Loucy (cell line): ENCODE measurements around the gene PNMA8B.

ENCODE experiments used
- H2AFZ ChIP-seq: fragments of 200-600 bp; sonication (generic); 2 replicates; pipeline ENCODE4 v1.6.0; 2016; ENCODE audit warnings: antibody characterized with exemption, mild to moderate bottlenecking, low read length, moderate library complexity
- H3F3A ChIP-seq: fragments of 200-600 bp; 2 replicates; pipeline ENCODE4 v1.6.0; 2016; ENCODE audit warnings: antibody characterized with exemption, low read depth, mild to moderate bottlenecking
- H3K27me3 ChIP-seq: fragments of 200-600 bp; sonication (generic); 2 replicates; pipeline ENCODE4 v1.6.1; 2014; ENCODE audit warnings: low read length, mild to moderate bottlenecking; ENCODE audit not compliant: insufficient read depth, poor library complexity, severe bottlenecking
- H3K36me3 ChIP-seq: fragments of 200-600 bp; sonication (generic); 2 replicates; pipeline ENCODE4 v1.6.1; 2016; ENCODE audit warnings: low read length; ENCODE audit not compliant: insufficient read depth
- H3K4me1 ChIP-seq: fragments of 200-600 bp; sonication (generic); 2 replicates; pipeline ENCODE4 v1.5.1; 2014; ENCODE audit warnings: low read length, mild to moderate bottlenecking; ENCODE audit not compliant: insufficient read depth, poor library complexity, severe bottlenecking
- H3K4me2 ChIP-seq: fragments of 200-600 bp; sonication (generic); 2 replicates; pipeline ENCODE4 v1.6.0; 2014; ENCODE audit warnings: antibody characterized with exemption, low read length, low read depth, mild to moderate bottlenecking; ENCODE audit not compliant: poor library complexity, severe bottlenecking
- H3K4me3 ChIP-seq: fragments of 200-600 bp; sonication (generic); 2 replicates; pipeline ENCODE4 v1.5.1; 2014; ENCODE audit warnings: low read length, mild to moderate bottlenecking, mixed read lengths; ENCODE audit not compliant: poor library complexity, severe bottlenecking
- H3K79me2 ChIP-seq: fragments of 200-600 bp; sonication (generic); 2 replicates; pipeline ENCODE4 v1.6.1; 2014; ENCODE audit warnings: low read length; ENCODE audit not compliant: insufficient read depth
- H3K9ac ChIP-seq: fragments of 200-600 bp; sonication (generic); 2 replicates; pipeline ENCODE4 v1.6.0; 2014; ENCODE audit warnings: mild to moderate bottlenecking, low read depth, low read length, moderate library complexity; ENCODE audit not compliant: poor library complexity, severe bottlenecking
- H3K9me2 ChIP-seq: fragments of 200-600 bp; sonication (generic); replicated peaks from 2 replicates; pipeline ENCODE4 v1.6.1; 2016; ENCODE audit warnings: low read depth, low read length, mixed read lengths
- H3K9me3 ChIP-seq: fragments of 200-600 bp; sonication (generic); 2 replicates; pipeline ENCODE4 v1.6.1; 2014; ENCODE audit warnings: mild to moderate bottlenecking, antibody characterized with exemption, low read length, low read depth; ENCODE audit not compliant: insufficient read depth
- H4K20me1 ChIP-seq: fragments of 200-600 bp; sonication (generic); 2 replicates; pipeline ENCODE4 v1.6.0; 2014; ENCODE audit warnings: antibody characterized with exemption, low read length, mild to moderate bottlenecking; ENCODE audit not compliant: insufficient read depth, poor library complexity, severe bottlenecking
- EZH2phosphoT487 ChIP-seq: fragments of 200-600 bp; IDR thresholded peaks from 2 replicates; pipeline ENCODE4 v1.6.1; 2018; ENCODE audit warnings: antibody characterized with exemption, mild to moderate bottlenecking, moderate library complexity, borderline replicate concordance
- TF ChIP-seq, protein P1 (sequence below): fragments of 200-600 bp; sonication (generic); conservative IDR thresholded peaks from 2 replicates; pipeline ENCODE4 v1.5.1; 2014; ENCODE audit warnings: mild to moderate bottlenecking, antibody characterized with exemption, low read length

PNMA8B gene

DNA sequence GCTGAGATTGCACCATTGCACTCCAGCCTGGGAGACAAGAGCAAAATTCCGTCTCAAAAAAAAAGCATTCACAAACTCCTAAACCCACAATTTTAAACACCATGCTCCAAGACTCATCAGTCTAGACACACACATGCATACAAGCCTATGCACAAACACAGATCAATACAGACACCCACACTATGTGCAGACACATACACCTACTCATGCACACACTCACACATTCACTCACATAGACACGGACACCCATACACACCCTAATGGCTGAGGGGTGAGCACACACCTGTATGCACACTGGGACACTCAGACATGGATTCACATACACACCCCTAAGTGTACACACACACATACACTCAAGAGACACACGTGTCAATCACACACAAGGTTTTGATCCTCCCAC lies 9.3 kb downstream of the PNMA8B start:
- Histone ChIP-seq H2AFZ (no peak overlapping the region), H3K4me2 (no peak overlapping the region), H3K79me2 (no peaks in the 10 kb centered on the region), H4K20me1 (no peaks in the 10 kb centered on the region), H3K9me2 (no peaks in the 10 kb centered on the region), H3F3A (no peaks in the 10 kb centered on the region), H3K9ac (no peak overlapping the region), H3K4me1 (no peaks in the 10 kb centered on the region), H3K9me3 (no peaks in the 10 kb centered on the region), H3K27me3 (no peaks in the 10 kb centered on the region), H3K36me3 (no peaks in the 10 kb centered on the region), H3K4me3 (no peak overlapping the region)
- TF ChIP-seq EZH2phosphoT487: no peak
- TF ChIP-seq, protein P1, sequence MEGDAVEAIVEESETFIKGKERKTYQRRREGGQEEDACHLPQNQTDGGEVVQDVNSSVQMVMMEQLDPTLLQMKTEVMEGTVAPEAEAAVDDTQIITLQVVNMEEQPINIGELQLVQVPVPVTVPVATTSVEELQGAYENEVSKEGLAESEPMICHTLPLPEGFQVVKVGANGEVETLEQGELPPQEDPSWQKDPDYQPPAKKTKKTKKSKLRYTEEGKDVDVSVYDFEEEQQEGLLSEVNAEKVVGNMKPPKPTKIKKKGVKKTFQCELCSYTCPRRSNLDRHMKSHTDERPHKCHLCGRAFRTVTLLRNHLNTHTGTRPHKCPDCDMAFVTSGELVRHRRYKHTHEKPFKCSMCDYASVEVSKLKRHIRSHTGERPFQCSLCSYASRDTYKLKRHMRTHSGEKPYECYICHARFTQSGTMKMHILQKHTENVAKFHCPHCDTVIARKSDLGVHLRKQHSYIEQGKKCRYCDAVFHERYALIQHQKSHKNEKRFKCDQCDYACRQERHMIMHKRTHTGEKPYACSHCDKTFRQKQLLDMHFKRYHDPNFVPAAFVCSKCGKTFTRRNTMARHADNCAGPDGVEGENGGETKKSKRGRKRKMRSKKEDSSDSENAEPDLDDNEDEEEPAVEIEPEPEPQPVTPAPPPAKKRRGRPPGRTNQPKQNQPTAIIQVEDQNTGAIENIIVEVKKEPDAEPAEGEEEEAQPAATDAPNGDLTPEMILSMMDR: no peak

DNA sequence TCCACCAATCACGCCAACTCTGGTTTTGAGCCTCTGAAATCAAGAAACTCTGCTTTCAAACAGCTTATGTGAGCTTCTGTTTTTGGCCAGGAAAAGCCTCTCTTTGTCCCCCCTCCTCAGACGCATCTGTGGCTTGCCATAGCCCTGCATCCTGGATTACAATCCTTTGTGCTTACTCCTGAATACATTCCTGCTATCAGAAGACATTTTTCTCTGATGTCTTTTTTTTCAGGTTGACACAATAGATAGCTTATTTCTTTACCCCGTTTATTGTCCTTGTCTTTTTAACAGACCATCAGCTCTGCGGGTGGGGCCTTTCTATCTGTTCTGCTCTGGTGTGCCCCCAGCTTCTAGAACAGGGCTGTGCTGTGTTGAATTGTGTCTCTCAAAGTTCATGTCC lies 11.0 kb downstream of the PNMA8B start:
- H3K9me2 ChIP-seq: no peaks in the 10 kb centered on the region
- H3K79me2 ChIP-seq: no peaks in the 10 kb centered on the region
- H3K4me1 ChIP-seq: no peaks in the 10 kb centered on the region
- H3K9ac ChIP-seq: no peak overlapping the region
- H3K4me3 ChIP-seq: no peak overlapping the region
- H3K36me3 ChIP-seq: no peaks in the 10 kb centered on the region
- no peak overlapping the region for H3K4me2 ChIP-seq
- no peak overlapping the region for H2AFZ ChIP-seq
- no peaks in the 10 kb centered on the region for H3F3A ChIP-seq
- no peaks in the 10 kb centered on the region for H4K20me1 ChIP-seq
- TF ChIP-seq EZH2phosphoT487: no peak
- TF ChIP-seq, protein P1: no peak
- H3K9me3 ChIP-seq: no peaks in the 10 kb centered on the region
- no peaks in the 10 kb centered on the region for H3K27me3 ChIP-seq

DNA sequence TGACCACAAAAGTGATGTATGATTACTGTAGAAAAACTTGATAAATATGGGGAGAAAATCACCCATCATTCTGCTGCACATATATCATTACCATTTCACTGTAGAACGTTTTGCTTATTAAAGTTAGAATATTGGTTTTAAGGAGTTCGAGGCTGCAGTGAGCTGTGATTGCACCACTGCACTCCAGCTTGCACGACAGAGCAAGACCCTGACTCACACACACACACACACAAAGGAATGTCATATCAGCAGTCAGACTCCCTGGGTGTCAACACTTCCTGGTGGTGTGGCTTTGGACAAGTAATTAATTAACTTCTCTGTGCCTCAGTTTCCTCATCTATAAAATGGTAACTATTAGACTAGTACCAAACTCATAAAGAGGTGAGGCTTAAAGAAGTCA lies 13.0 kb downstream of the PNMA8B start:
- Histone ChIP-seq H3K4me1 (no peaks in the 10 kb centered on the region), H3K27me3 (no peaks in the 10 kb centered on the region), H3K79me2 (no peaks in the 10 kb centered on the region), H3F3A (no peaks in the 10 kb centered on the region), H2AFZ (no peak overlapping the region), H3K9ac (no peak overlapping the region), H3K9me3 (no peaks in the 10 kb centered on the region), H3K4me2 (no peak overlapping the region), H3K36me3 (no peaks in the 10 kb centered on the region), H3K4me3 (no peak overlapping the region), H4K20me1 (no peaks in the 10 kb centered on the region), H3K9me2 (no peaks in the 10 kb centered on the region)
- TF ChIP-seq EZH2phosphoT487: no peak
- TF ChIP-seq, protein P1: no peak
